Immature natural killer cell (primary cell): Measurements from ENCODE around the gene LDB1. TPM values are rescaled to one million over a fixed set of nuclear protein-coding genes. Genes with fewer than 3 reads are reported as not detected.
A peak's percentile ranks its signal among the peaks of the same experiment; 100 is the strongest.

Source experiments
- DNase-seq, 3 donors: peaks; one replicate each; pipeline ENCODE4 v3.0.0; 2022; ENCODE audit warnings: mixed read lengths in 1 of 3
- H3K27ac Mint-ChIP-seq, 6 donors: one replicate each; pipeline ENCODE4 v1.8.0; 2020; ENCODE audit warnings: mixed read lengths in 6 of 6, mild to moderate bottlenecking in 5 of 6, inconsistent platforms in 4 of 6, moderate library complexity in 3 of 6
- H3K27me3 Mint-ChIP-seq, 3 donors: one replicate each; pipeline ENCODE4 v1.8.0; 2020 to 2021; ENCODE audit warnings: low read depth in 3 of 3, mild to moderate bottlenecking in 3 of 3, mixed read lengths in 3 of 3, moderate library complexity in 3 of 3, inconsistent platforms in 1 of 3
- H3K36me3 Mint-ChIP-seq, 3 donors: one replicate each; pipeline ENCODE4 v1.8.0; 2020; ENCODE audit warnings: mixed read lengths in 3 of 3, inconsistent platforms in 2 of 3, mild to moderate bottlenecking in 2 of 3
- H3K4me1 Mint-ChIP-seq, 2 donors: one replicate each; pipeline ENCODE4 v1.8.0; 2020; ENCODE audit warnings: inconsistent platforms in 2 of 2, mild to moderate bottlenecking in 2 of 2, mixed read lengths in 2 of 2, moderate library complexity in 1 of 2
- H3K4me3 Mint-ChIP-seq, 5 donors: one replicate each; pipeline ENCODE4 v1.8.0; 2020; ENCODE audit warnings: mild to moderate bottlenecking in 5 of 5, mixed read lengths in 5 of 5, inconsistent platforms in 3 of 5, moderate library complexity in 3 of 5
- H3K9me3 Mint-ChIP-seq, 6 donors: one replicate each; pipeline ENCODE4 v1.8.0; 2020; ENCODE audit warnings: mild to moderate bottlenecking in 6 of 6, mixed read lengths in 6 of 6, inconsistent platforms in 4 of 6, moderate library complexity in 3 of 6
- polyA plus RNA-seq, 3 donors: library from polyadenylated mRNA; unstranded; fragments of 300-500 nt; fragmentation: Illumina TruSeq; gene quantifications; one replicate each; pipeline ENCODE4 v1.2.3, GENCODE V29; 2021

The LDB1 gene
- polyA plus RNA-seq, 3 donors from 2014 or later = 5.5 to 24.8 (median 24.2) TPM

GRCh38 chr10:102113956-102114857, 6.0 kb downstream of the LDB1 start:
- peaks cover 65 to 67% of the 10 kb centered on the region in 2 donors for H3K4me1 Mint-ChIP-seq
- no peaks in the 10 kb centered on the region for H3K9me3 Mint-ChIP-seq
- peaks cover 0 to 10% (median 9%) of the 10 kb centered on the region in 3 donors for H3K36me3 Mint-ChIP-seq
- no peak for DNase-seq
- peaks cover 2 to 5% (median 4%) of the 10 kb centered on the region in 3 donors for H3K27me3 Mint-ChIP-seq
- peak overlapping the region; percentile 84 to 93 (median 91) for H3K4me3 Mint-ChIP-seq
- H3K27ac Mint-ChIP-seq = peak overlapping the region; percentile 85 to 98 (median 96)

GRCh38 chr10:102113261-102113955, 6.8 kb downstream of the LDB1 start:
- Mint-ChIP-seq H3K4me1 (peaks cover 57 to 59% of the 10 kb centered on the region in 2 donors), H3K4me3 (peak overlapping the region; percentile 73 to 93 (median 85)), H3K9me3 (no peaks in the 10 kb centered on the region), H3K27me3 (peaks cover 2 to 5% (median 4%) of the 10 kb centered on the region in 3 donors), H3K27ac (peak overlapping the region; percentile 77 to 91 (median 88)), H3K36me3 (peaks cover 0 to 18% (median 12%) of the 10 kb centered on the region in 3 donors)
- no peak for DNase-seq

GRCh38 chr10:102112210-102112817, 7.9 kb downstream of the LDB1 start:
- peaks cover 0 to 5% (median 0%) of the 10 kb centered on the region in 3 donors for H3K27me3 Mint-ChIP-seq
- H3K9me3 Mint-ChIP-seq = no peaks in the 10 kb centered on the region
- H3K4me1 Mint-ChIP-seq = peaks cover 46 to 48% of the 10 kb centered on the region in 2 donors
- peak overlapping the region in 4 of 6 donors; percentile 77 to 91 (median 88) for H3K27ac Mint-ChIP-seq
- no peak for DNase-seq
- peak overlapping the region in 1 of 5 donors; percentile 14 for H3K4me3 Mint-ChIP-seq
- peaks cover 0 to 21% (median 12%) of the 10 kb centered on the region in 3 donors for H3K36me3 Mint-ChIP-seq

- H3K9me3 Mint-ChIP-seq = no peaks in the 10 kb centered on the region
- H3K27me3 Mint-ChIP-seq = peaks cover 0 to 4% (median 2%) of the 10 kb centered on the region in 3 donors
- H3K36me3 Mint-ChIP-seq = peaks cover 0 to 25% (median 12%) of the 10 kb centered on the region in 3 donors
- H3K4me1 Mint-ChIP-seq = peaks cover 36 to 39% of the 10 kb centered on the region in 2 donors
- no peak overlapping the region for H3K4me3 Mint-ChIP-seq
- H3K27ac Mint-ChIP-seq = peak overlapping the region in 2 of 6 donors; percentile 28 to 40
- no peak for DNase-seq
Observed at GRCh38 chr10:102111276-102111675, 8.9 kb downstream of the LDB1 start.

- H3K9me3 Mint-ChIP-seq = no peaks in the 10 kb centered on the region
Observed at GRCh38 chr10:102109166-102110116, 10.7 kb downstream of the LDB1 start.

GRCh38 chr10:102106998-102107397, 13.2 kb downstream of the LDB1 start:
- Mint-ChIP-seq H3K4me3 (no peak overlapping the region), H3K27ac (peak overlapping the region in 1 of 6 donors; percentile 19), H3K4me1 (peaks cover 20 to 24% of the 10 kb centered on the region in 2 donors), H3K9me3 (no peaks in the 10 kb centered on the region), H3K36me3 (peaks cover 0 to 27% (median 12%) of the 10 kb centered on the region in 3 donors), H3K27me3 (peaks cover 0 to 4% (median 2%) of the 10 kb centered on the region in 3 donors)
- DNase-seq = no peak

More at GRCh38 chr10:102109166-102110116, 10.7 kb downstream of the LDB1 start:
- DNase-seq = no peak
- Mint-ChIP-seq H3K36me3 (peaks cover 0 to 25% (median 12%) of the 10 kb centered on the region in 3 donors), H3K27me3 (peaks cover 0 to 4% (median 2%) of the 10 kb centered on the region in 3 donors), H3K27ac (peak overlapping the region in 1 of 6 donors; percentile 13), H3K4me1 (peaks cover 33 to 36% of the 10 kb centered on the region in 2 donors), H3K4me3 (no peak overlapping the region)

GRCh38 chr10:102102421-102102820, 17.7 kb downstream of the LDB1 start:
- peaks cover 0 to 3% (median 2%) of the 10 kb centered on the region in 3 donors for H3K27me3 Mint-ChIP-seq
- peaks cover 20 to 21% of the 10 kb centered on the region in 2 donors for H3K4me1 Mint-ChIP-seq
- peaks cover 0 to 7% (median 0%) of the 10 kb centered on the region in 3 donors for H3K36me3 Mint-ChIP-seq
- DNase-seq = no peak
- no peaks in the 10 kb centered on the region for H3K9me3 Mint-ChIP-seq
- H3K27ac Mint-ChIP-seq = no peak overlapping the region
- no peak overlapping the region for H3K4me3 Mint-ChIP-seq

- Mint-ChIP-seq H3K27me3 (peaks cover 0 to 2% (median 0%) of the 10 kb centered on the region in 3 donors), H3K4me3 (no peak overlapping the region), H3K9me3 (no peaks in the 10 kb centered on the region), H3K27ac (no peak overlapping the region), H3K4me1 (peaks cover 18% of the 10 kb centered on the region in 2 donors), H3K36me3 (peaks cover 0 to 3% (median 0%) of the 10 kb centered on the region in 3 donors)
- no peak for DNase-seq
Observed at GRCh38 chr10:102101152-102101551, 19.0 kb downstream of the LDB1 start.

- Mint-ChIP-seq H3K27me3 (no peaks in the 10 kb centered on the region), H3K36me3 (no peaks in the 10 kb centered on the region), H3K4me1 (no peaks in the 10 kb centered on the region), H3K27ac (no peak overlapping the region), H3K9me3 (no peaks in the 10 kb centered on the region), H3K4me3 (no peak overlapping the region)
- DNase-seq = no peak
Observed at GRCh38 chr10:102096449-102096848, 23.7 kb downstream of the LDB1 start.

- Mint-ChIP-seq H3K27me3 (no peaks in the 10 kb centered on the region), H3K36me3 (peaks cover 0 to 6% (median 3%) of the 10 kb centered on the region in 3 donors), H3K4me3 (no peak overlapping the region), H3K27ac (peak overlapping the region in 1 of 6 donors; percentile 12), H3K9me3 (no peaks in the 10 kb centered on the region), H3K4me1 (no peaks in the 10 kb centered on the region)
- no peak for DNase-seq
Observed at GRCh38 chr10:102090772-102091171, 29.4 kb downstream of the LDB1 start.

GRCh38 chr10:102086196-102086595, 34.0 kb downstream of the LDB1 start:
- H3K27me3 Mint-ChIP-seq = no peaks in the 10 kb centered on the region
- H3K36me3 Mint-ChIP-seq = peaks cover 0 to 6% (median 3%) of the 10 kb centered on the region in 3 donors
- no peak overlapping the region for H3K27ac Mint-ChIP-seq
- no peak for DNase-seq
- H3K4me1 Mint-ChIP-seq = no peaks in the 10 kb centered on the region
- H3K4me3 Mint-ChIP-seq = no peak overlapping the region
- H3K9me3 Mint-ChIP-seq = no peaks in the 10 kb centered on the region

- Mint-ChIP-seq H3K36me3 (no peaks in the 10 kb centered on the region), H3K27ac (no peak overlapping the region), H3K4me3 (no peak overlapping the region), H3K4me1 (no peaks in the 10 kb centered on the region), H3K9me3 (no peaks in the 10 kb centered on the region), H3K27me3 (no peaks in the 10 kb centered on the region)
- DNase-seq = no peak
Observed at GRCh38 chr10:102085336-102085735, 34.8 kb downstream of the LDB1 start.
